WERI-Rb-1 (cell line): ENCODE results near the gene PANK4.
"Not testable (repeated sequence)": the region's sequence is repeated elsewhere in the genome, so short reads cannot be mapped to it uniquely, and the experiment has no call there.

Experiments used
- DNase-seq: peaks from one replicate; pipeline ENCODE4 v3.0.0-alpha.2; 2020
- H3K27ac ChIP-seq: fragments of 250-450 bp; sonication (Bioruptor Pico); 2 replicates; pipeline ENCODE4 v1.5.1; 2020; ENCODE audit warnings: mild to moderate bottlenecking, moderate library complexity
- H3K27me3 ChIP-seq: fragments of 250-450 bp; sonication (Bioruptor Pico); 2 replicates; pipeline ENCODE4 v1.5.1; 2021; ENCODE audit warnings: mild to moderate bottlenecking, low read depth, moderate library complexity; ENCODE audit not compliant: insufficient read depth, severe bottlenecking
- H3K36me3 ChIP-seq: fragments of 250-450 bp; sonication (Bioruptor Pico); 2 replicates; pipeline ENCODE4 v1.5.1; 2020; ENCODE audit warnings: mild to moderate bottlenecking, moderate library complexity
- H3K4me3 ChIP-seq: 2 replicates; pipeline ENCODE4 v1.5.1; 2011; ENCODE audit warnings: low read depth, mild to moderate bottlenecking, control low read depth, low read length
- H3K9me3 ChIP-seq: fragments of 250-450 bp; sonication (Bioruptor Pico); 2 replicates; pipeline ENCODE4 v1.5.1; 2021; ENCODE audit warnings: mild to moderate bottlenecking, moderate library complexity; ENCODE audit not compliant: severe bottlenecking
- CTCF ChIP-seq: IDR thresholded peaks from 2 replicates; pipeline ENCODE4 v1.5.1; 2011; ENCODE audit warnings: low read depth, mild to moderate bottlenecking, control low read depth, inconsistent platforms, low read length

The PANK4 gene

GRCh38 chr1:2549367-2550029, 23.1 kb upstream of the PANK4 start:
- not testable (repeated sequence) for DNase-seq, H3K27ac ChIP-seq, H3K9me3 ChIP-seq, H3K4me3 ChIP-seq, H3K36me3 ChIP-seq, H3K27me3 ChIP-seq

DNA sequence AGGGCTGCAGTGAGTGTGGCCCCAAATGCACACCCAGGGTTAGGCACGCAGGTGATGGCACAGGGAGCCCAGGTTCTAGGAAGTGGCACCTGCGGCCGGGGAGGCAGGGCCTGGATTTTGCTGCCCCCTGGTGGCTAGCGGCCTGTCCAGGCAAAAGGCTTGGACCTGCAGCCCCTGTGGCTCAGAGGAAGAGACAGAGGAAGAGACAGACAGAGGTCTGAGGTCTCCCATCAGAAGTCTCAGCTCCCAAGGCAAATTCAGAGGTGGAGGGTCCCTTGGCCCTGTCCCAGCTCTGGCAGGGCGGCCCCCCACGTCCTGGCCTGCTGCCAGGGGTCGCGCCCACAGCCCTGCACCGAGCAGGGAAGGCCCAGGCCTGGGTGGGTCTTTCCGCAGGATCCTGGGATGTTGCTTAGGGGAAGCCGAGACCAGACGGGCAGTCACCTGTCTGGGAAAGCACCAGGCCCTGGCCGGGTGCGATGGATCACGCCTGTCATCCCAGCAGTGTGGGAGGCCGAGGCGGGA, 21.7 kb upstream of the PANK4 start:
- Histone ChIP-seq H3K4me3 (no peak overlapping the region), H3K27ac (no peak overlapping the region), H3K36me3 (no peaks in the 10 kb centered on the region), H3K9me3 (no peaks in the 10 kb centered on the region), H3K27me3 (no peaks in the 10 kb centered on the region)
- TF ChIP-seq CTCF = peak; percentile 95
- peak; percentile 80 for DNase-seq

GRCh38 chr1:2547210-2548067, 21.0 kb upstream of the PANK4 start:
- no peak for TF ChIP-seq CTCF
- Histone ChIP-seq H3K36me3 (no peaks in the 10 kb centered on the region), H3K27ac (no peak overlapping the region), H3K9me3 (no peaks in the 10 kb centered on the region), H3K4me3 (no peak overlapping the region), H3K27me3 (no peaks in the 10 kb centered on the region)
- no peak for DNase-seq

DNA sequence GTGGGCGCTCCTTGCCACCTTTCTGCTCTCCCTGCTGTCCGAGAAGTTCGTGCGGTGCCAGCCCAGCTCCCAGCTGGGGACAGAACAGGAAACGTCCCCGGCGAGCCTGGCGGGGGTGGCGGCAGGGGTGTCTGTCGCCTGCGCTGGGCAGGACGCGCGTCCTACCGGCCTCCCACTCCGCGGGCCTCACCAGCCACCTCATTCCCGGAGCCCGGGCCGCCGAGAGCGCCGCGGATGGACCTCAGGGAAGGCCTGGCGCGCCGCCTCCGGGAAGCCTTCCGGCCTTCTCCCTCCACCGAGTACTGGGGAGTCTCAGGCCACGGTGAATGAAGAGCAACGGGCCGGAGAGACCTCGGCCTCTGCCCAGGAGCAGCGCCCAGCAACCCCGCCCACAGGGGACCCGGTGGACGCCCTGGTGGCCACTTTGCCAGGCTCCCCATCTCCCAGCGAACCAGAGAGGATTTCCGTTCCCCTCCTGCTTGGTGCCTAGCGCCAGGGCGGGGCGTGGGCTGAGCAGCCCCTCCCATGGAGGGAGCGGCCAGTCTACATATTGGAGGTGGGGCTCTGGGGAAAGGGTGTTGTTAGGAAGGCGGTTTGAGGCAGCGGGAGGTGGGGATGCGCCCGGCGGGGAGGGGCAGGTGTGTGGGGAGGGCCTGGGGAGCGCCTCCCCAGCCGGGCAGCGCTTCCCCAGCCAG, 20.3 kb upstream of the PANK4 start:
- H3K4me3 ChIP-seq = no peak overlapping the region
- peak overlapping the region; percentile 62 for H3K27ac ChIP-seq
- no peaks in the 10 kb centered on the region for H3K9me3 ChIP-seq
- no peak for TF ChIP-seq CTCF
- H3K36me3 ChIP-seq = no peaks in the 10 kb centered on the region
- no peaks in the 10 kb centered on the region for H3K27me3 ChIP-seq
- DNase-seq = peak; percentile 48

- Histone ChIP-seq H3K9me3 (no peaks in the 10 kb centered on the region), H3K27ac (peak overlapping the region; percentile 97), H3K4me3 (peak overlapping the region; percentile 28), H3K36me3 (no peaks in the 10 kb centered on the region), H3K27me3 (no peaks in the 10 kb centered on the region)
- no peak for TF ChIP-seq CTCF
- DNase-seq = peak; percentile 97
Measured at GRCh38 chr1:2545754-2546514, 19.5 kb upstream of the PANK4 start.
